GM23338 (cell line): ENCODE results near the gene EPHA3. TPM values are rescaled to one million over a fixed set of nuclear protein-coding genes. Genes with fewer than 3 reads are reported as not detected.

Source experiments
- ATAC-seq: fragments of 200-7000 bp; cut with Tn5 transposase; 3 replicates; pipeline ENCODE4 v1.9.1; 2020
- DNase-seq: peaks from one replicate; pipeline ENCODE4 v3.0.0-alpha.2; 2015; ENCODE audit warnings: low spot score
- H2AFZ ChIP-seq: fragments of 200-600 bp; sonication (generic); 2 replicates; pipeline ENCODE4 v1.8.0; 2016; ENCODE audit warnings: antibody characterized with exemption, mild to moderate bottlenecking, moderate library complexity
- H3F3A ChIP-seq: fragments of 200-600 bp; sonication (generic); replicated peaks from 2 replicates; pipeline ENCODE4 v1.8.0; 2017; ENCODE audit warnings: antibody characterized with exemption, mixed run types, low read depth
- H3K27ac ChIP-seq: fragments of 200-600 bp; sonication (generic); 2 replicates; pipeline ENCODE4 v1.6.1; 2016; ENCODE audit warnings: low read depth
- H3K27me3 ChIP-seq: fragments of 200-600 bp; sonication (generic); 2 replicates; pipeline ENCODE4 v1.8.0; 2016; ENCODE audit warnings: mild to moderate bottlenecking, mixed run types, moderate library complexity; ENCODE audit not compliant: insufficient read depth
- H3K36me3 ChIP-seq: fragments of 200-600 bp; sonication (generic); 2 replicates; pipeline ENCODE4 v1.8.0; 2016; ENCODE audit warnings: mild to moderate bottlenecking; ENCODE audit not compliant: insufficient read depth
- H3K4me1 ChIP-seq: fragments of 200-600 bp; sonication (generic); 2 replicates; pipeline ENCODE4 v1.8.0; 2016; ENCODE audit warnings: mild to moderate bottlenecking, moderate library complexity; ENCODE audit not compliant: insufficient read depth
- H3K4me2 ChIP-seq: fragments of 200-600 bp; sonication (generic); 2 replicates; pipeline ENCODE4 v1.7.1; 2017; ENCODE audit warnings: mixed run types
- H3K4me3 ChIP-seq: fragments of 200-600 bp; sonication (generic); 2 replicates; pipeline ENCODE4 v1.6.1; 2016; ENCODE audit warnings: mixed run types
- H3K79me2 ChIP-seq: fragments of 200-600 bp; sonication (generic); replicated peaks from 2 replicates; pipeline ENCODE4 v1.8.0; 2017; ENCODE audit warnings: mild to moderate bottlenecking; ENCODE audit not compliant: insufficient read depth
- H3K9me2 ChIP-seq: fragments of 200-600 bp; sonication (generic); 2 replicates; pipeline ENCODE4 v1.8.0; 2017; ENCODE audit not compliant: insufficient read depth
- H4K20me1 ChIP-seq: fragments of 200-600 bp; sonication (generic); replicated peaks from 2 replicates; pipeline ENCODE4 v1.8.0; 2017; ENCODE audit warnings: mild to moderate bottlenecking; ENCODE audit not compliant: insufficient read depth
- H3K27ac Mint-ChIP-seq: 2 replicates; pipeline ENCODE4 v1.8.0; 2020; ENCODE audit warnings: inconsistent platforms, mild to moderate bottlenecking, moderate library complexity, mixed read lengths
- H3K27me3 Mint-ChIP-seq: 3 replicates; pipeline ENCODE4 v1.8.0; 2022; ENCODE audit warnings: low read depth, mild to moderate bottlenecking, moderate library complexity, mixed read lengths, inconsistent platforms; ENCODE audit not compliant: insufficient read depth, poor library complexity
- H3K36me3 Mint-ChIP-seq: 3 replicates; pipeline ENCODE4 v1.8.0; 2021; ENCODE audit warnings: low read depth, mild to moderate bottlenecking, inconsistent platforms, moderate library complexity, mixed read lengths
- H3K4me1 Mint-ChIP-seq: 3 replicates; pipeline ENCODE4 v1.8.0; 2020; ENCODE audit warnings: mild to moderate bottlenecking, inconsistent platforms, mixed read lengths
- H3K4me3 Mint-ChIP-seq: 3 replicates; pipeline ENCODE4 v1.8.0; 2021; ENCODE audit warnings: moderate library complexity, mild to moderate bottlenecking, inconsistent platforms, mixed read lengths
- H3K9me3 Mint-ChIP-seq: 3 replicates; pipeline ENCODE4 v1.8.0; 2020; ENCODE audit warnings: moderate library complexity, mild to moderate bottlenecking, inconsistent platforms, mixed read lengths
- JUNB ChIP-seq: IDR thresholded peaks from one replicate; pipeline ENCODE4 v1.6.1; 2016; ENCODE audit warnings: antibody characterized with exemption; ENCODE audit not compliant: unreplicated experiment
- ZNF114 ChIP-seq: fragments of 250-450 bp; sonication (Bioruptor Pico); IDR thresholded peaks from 2 replicates; pipeline ENCODE4 v1.5.0; 2020; ENCODE audit warnings: mild to moderate bottlenecking, moderate library complexity
- ZNF331 ChIP-seq: fragments of 250-450 bp; sonication (Bioruptor Pico); IDR thresholded peaks from 2 replicates; pipeline ENCODE4 v1.5.0; 2020; ENCODE audit warnings: low read depth, mild to moderate bottlenecking, moderate library complexity
- polyA plus RNA-seq: library from polyadenylated mRNA; unstranded; fragments of >200 nt; fragmentation: Nextera tagmentation; extraction: Ambion mirVana; gene quantifications from 2 replicates; pipeline ENCODE4 v1.2.1, GENCODE V29; 2016
- total RNA-seq: library from RNA; depleted of rRNA; stranded (reverse); fragments of >200 nt; shearing (Covaris generic); gene quantifications from 2 replicates; pipeline ENCODE4 v1.2.3, GENCODE V29; 2014
- TF ChIP-seq, protein P1 (sequence below): IDR thresholded peaks from one replicate; pipeline ENCODE4 v1.6.1; 2018; ENCODE audit warnings: antibody characterized with exemption; ENCODE audit not compliant: unreplicated experiment
- TF ChIP-seq, protein P2 (sequence below): fragments of 250-450 bp; sonication (Bioruptor Pico); IDR thresholded peaks from 2 replicates; pipeline ENCODE4 v1.5.0; 2020; ENCODE audit warnings: mild to moderate bottlenecking, moderate library complexity

Gene EPHA3
- total and polyA plus RNA-seq, 2 experiments from 2014 or later: 0.05 to 0.21 TPM

DNA sequence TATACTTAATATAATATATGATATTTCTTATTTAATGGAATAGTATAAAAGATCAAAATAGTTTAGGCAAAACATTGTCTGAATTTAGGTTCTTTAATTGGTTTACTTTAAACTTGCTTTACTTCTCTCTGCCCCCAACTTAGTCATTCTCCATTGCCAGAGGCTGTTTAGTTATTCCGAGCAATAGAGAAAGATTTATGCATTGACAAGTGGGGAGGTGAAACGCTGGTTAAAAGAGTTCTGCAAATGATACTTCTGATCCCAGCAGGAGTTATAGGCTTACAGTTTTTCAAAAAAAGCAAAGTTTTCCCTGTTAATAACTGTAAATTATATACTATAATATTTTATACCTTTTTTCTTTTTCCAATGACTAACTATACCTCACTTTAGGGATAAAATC, 145.4 kb downstream of the EPHA3 start:
- DNase-seq (no peak), ATAC-seq (no peak)
- no peaks in the 10 kb centered on the region for H3K79me2 ChIP-seq
- 0 out of 2 replicates have a peak, but pooled peaks cover 5% of the 10 kb centered on the region for H3K9me2 ChIP-seq
- H3K4me1 ChIP-seq: no peaks in the 10 kb centered on the region
- H3K4me2 ChIP-seq: no peak overlapping the region
- no peaks in the 10 kb centered on the region for H3K36me3 ChIP-seq
- no peak overlapping the region for H3K27ac Mint-ChIP-seq
- H4K20me1 ChIP-seq: no peaks in the 10 kb centered on the region
- peaks cover 10% of the 10 kb centered on the region for H3K4me1 Mint-ChIP-seq
- TF ChIP-seq ZNF114 (no peak), JUNB (no peak), ZNF331 (CRISPR knock-in tag) (no peak)
- TF ChIP-seq, protein P1, sequence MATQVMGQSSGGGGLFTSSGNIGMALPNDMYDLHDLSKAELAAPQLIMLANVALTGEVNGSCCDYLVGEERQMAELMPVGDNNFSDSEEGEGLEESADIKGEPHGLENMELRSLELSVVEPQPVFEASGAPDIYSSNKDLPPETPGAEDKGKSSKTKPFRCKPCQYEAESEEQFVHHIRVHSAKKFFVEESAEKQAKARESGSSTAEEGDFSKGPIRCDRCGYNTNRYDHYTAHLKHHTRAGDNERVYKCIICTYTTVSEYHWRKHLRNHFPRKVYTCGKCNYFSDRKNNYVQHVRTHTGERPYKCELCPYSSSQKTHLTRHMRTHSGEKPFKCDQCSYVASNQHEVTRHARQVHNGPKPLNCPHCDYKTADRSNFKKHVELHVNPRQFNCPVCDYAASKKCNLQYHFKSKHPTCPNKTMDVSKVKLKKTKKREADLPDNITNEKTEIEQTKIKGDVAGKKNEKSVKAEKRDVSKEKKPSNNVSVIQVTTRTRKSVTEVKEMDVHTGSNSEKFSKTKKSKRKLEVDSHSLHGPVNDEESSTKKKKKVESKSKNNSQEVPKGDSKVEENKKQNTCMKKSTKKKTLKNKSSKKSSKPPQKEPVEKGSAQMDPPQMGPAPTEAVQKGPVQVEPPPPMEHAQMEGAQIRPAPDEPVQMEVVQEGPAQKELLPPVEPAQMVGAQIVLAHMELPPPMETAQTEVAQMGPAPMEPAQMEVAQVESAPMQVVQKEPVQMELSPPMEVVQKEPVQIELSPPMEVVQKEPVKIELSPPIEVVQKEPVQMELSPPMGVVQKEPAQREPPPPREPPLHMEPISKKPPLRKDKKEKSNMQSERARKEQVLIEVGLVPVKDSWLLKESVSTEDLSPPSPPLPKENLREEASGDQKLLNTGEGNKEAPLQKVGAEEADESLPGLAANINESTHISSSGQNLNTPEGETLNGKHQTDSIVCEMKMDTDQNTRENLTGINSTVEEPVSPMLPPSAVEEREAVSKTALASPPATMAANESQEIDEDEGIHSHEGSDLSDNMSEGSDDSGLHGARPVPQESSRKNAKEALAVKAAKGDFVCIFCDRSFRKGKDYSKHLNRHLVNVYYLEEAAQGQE: no peak
- TF ChIP-seq, protein P2, sequence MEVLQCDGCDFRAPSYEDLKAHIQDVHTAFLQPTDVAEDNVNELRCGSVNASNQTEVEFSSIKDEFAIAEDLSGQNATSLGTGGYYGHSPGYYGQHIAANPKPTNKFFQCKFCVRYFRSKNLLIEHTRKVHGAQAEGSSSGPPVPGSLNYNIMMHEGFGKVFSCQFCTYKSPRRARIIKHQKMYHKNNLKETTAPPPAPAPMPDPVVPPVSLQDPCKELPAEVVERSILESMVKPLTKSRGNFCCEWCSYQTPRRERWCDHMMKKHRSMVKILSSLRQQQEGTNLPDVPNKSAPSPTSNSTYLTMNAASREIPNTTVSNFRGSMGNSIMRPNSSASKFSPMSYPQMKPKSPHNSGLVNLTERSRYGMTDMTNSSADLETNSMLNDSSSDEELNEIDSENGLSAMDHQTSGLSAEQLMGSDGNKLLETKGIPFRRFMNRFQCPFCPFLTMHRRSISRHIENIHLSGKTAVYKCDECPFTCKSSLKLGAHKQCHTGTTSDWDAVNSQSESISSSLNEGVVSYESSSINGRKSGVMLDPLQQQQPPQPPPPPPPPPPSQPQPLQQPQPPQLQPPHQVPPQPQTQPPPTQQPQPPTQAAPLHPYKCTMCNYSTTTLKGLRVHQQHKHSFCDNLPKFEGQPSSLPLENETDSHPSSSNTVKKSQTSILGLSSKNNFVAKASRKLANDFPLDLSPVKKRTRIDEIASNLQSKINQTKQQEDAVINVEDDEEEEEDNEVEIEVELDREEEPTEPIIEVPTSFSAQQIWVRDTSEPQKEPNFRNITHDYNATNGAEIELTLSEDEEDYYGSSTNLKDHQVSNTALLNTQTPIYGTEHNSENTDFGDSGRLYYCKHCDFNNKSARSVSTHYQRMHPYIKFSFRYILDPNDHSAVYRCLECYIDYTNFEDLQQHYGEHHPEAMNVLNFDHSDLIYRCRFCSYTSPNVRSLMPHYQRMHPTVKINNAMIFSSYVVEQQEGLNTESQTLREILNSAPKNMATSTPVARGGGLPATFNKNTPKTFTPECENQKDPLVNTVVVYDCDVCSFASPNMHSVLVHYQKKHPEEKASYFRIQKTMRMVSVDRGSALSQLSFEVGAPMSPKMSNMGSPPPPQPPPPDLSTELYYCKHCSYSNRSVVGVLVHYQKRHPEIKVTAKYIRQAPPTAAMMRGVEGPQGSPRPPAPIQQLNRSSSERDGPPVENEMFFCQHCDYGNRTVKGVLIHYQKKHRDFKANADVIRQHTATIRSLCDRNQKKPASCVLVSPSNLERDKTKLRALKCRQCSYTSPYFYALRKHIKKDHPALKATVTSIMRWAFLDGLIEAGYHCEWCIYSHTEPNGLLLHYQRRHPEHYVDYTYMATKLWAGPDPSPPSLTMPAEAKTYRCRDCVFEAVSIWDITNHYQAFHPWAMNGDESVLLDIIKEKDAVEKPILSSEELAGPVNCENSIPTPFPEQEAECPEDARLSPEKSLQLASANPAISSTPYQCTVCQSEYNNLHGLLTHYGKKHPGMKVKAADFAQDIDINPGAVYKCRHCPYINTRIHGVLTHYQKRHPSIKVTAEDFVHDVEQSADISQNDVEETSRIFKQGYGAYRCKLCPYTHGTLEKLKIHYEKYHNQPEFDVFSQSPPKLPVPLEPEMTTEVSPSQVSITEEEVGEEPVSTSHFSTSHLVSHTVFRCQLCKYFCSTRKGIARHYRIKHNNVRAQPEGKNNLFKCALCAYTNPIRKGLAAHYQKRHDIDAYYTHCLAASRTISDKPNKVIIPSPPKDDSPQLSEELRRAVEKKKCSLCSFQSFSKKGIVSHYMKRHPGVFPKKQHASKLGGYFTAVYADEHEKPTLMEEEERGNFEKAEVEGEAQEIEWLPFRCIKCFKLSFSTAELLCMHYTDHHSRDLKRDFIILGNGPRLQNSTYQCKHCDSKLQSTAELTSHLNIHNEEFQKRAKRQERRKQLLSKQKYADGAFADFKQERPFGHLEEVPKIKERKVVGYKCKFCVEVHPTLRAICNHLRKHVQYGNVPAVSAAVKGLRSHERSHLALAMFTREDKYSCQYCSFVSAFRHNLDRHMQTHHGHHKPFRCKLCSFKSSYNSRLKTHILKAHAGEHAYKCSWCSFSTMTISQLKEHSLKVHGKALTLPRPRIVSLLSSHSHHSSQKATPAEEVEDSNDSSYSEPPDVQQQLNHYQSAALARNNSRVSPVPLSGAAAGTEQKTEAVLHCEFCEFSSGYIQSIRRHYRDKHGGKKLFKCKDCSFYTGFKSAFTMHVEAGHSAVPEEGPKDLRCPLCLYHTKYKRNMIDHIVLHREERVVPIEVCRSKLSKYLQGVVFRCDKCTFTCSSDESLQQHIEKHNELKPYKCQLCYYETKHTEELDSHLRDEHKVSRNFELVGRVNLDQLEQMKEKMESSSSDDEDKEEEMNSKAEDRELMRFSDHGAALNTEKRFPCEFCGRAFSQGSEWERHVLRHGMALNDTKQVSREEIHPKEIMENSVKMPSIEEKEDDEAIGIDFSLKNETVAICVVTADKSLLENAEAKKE (CRISPR knock-in tag): no peak
- H3K27me3 Mint-ChIP-seq: peaks cover 2% of the 10 kb centered on the region
- no peak overlapping the region for H3K4me3 ChIP-seq
- no peaks in the 10 kb centered on the region for H3K27me3 ChIP-seq
- H2AFZ ChIP-seq: no peak overlapping the region
- no peaks in the 10 kb centered on the region for H3F3A ChIP-seq
- H3K9me3 Mint-ChIP-seq: no peaks in the 10 kb centered on the region
- no peaks in the 10 kb centered on the region for H3K36me3 Mint-ChIP-seq
- no peak overlapping the region for H3K27ac ChIP-seq
- no peak overlapping the region for H3K4me3 Mint-ChIP-seq
